Stimulated activated CD8-positive, alpha-beta memory T cell treated with anti-CD3 and anti-CD28 coated beads, Interleukin-15, amount 100 ng/mL, for 4 hours (primary cell): ENCODE results near the gene ARFGAP1.
"Not testable (repeated sequence)": the region's sequence is repeated elsewhere in the genome, so short reads cannot be mapped to it uniquely, and the experiment has no call there.

Source experiments
- DNase-seq, 2 donors: peaks; one replicate each; pipeline ENCODE4 v3.0.0-alpha.2; 2020; ENCODE audit warnings: low read depth in 2 of 2

The ARFGAP1 gene

GRCh38 chr20:63330940-63331339, 58.3 kb downstream of the ARFGAP1 start:
- no peak for DNase-seq

GRCh38 chr20:63331741-63332400, 59.3 kb downstream of the ARFGAP1 start:
- no peak for DNase-seq

- no peak for DNase-seq
Measured at GRCh38 chr20:63332488-63333240, 60.1 kb downstream of the ARFGAP1 start.

GRCh38 chr20:63333241-63333836, 60.7 kb downstream of the ARFGAP1 start:
- no peak for DNase-seq

- no peak for DNase-seq
Measured at GRCh38 chr20:63334356-63334755, 61.7 kb downstream of the ARFGAP1 start.

GRCh38 chr20:63335060-63335459, 62.4 kb downstream of the ARFGAP1 start:
- DNase-seq: not testable (repeated sequence)

GRCh38 chr20:63335711-63336110, 63.1 kb downstream of the ARFGAP1 start:
- no peak for DNase-seq

- no peak for DNase-seq
Measured at GRCh38 chr20:63336232-63336752, 63.7 kb downstream of the ARFGAP1 start.

GRCh38 chr20:63337786-63338420, 65.3 kb downstream of the ARFGAP1 start:
- no peak for DNase-seq
